DND-41 (cell line): ENCODE measurements around the gene PARVA.

Experiments
- CTCF ChIP-seq: IDR thresholded peaks from 2 replicates; pipeline ENCODE4 v1.5.1; 2012; ENCODE audit warnings: borderline replicate concordance, low read length, moderate library complexity, mild to moderate bottlenecking; ENCODE audit not compliant: poor library complexity, severe bottlenecking; ENCODE audit errors: extremely low read depth
- EZH2 ChIP-seq: IDR thresholded peaks from 3 replicates; pipeline ENCODE4 v1.6.1; 2012; ENCODE audit warnings: borderline replicate concordance, low read depth, mild to moderate bottlenecking, moderate library complexity, low read length, inconsistent platforms; ENCODE audit not compliant: severe bottlenecking

GRCh38 chr11:12417691-12418611, 40.6 kb downstream of the PARVA start:
- no peak for TF ChIP-seq CTCF
- TF ChIP-seq EZH2, result no peak
